K562 (cell line): ENCODE measurements around the gene SFXN2. TPM values are rescaled to one million over a fixed set of nuclear protein-coding genes. Genes with fewer than 3 reads are reported as not detected.

Experiments
- ATAC-seq: fragments of 200-7000 bp; cut with Tn5 transposase; 3 replicates; pipeline ENCODE4 v1.9.1; 2020; ENCODE audit warnings: moderate library complexity
- BruUV-seq: library from RNA; stranded (reverse); fragments of 400-500 nt; replicated peaks from 2 replicates; lab custom pipeline; 2021; lab: Mats Ljungman, UMichigan
- CTCF ChIA-PET: fragments of 300-600 bp; formaldehyde crosslinking; extraction: SDS; loops from one replicate; lab custom pipeline; 2021; ENCODE audit warnings: low intra/inter-chr PET ratio; lab: Yijun Ruan, JAX
- POLR2A ChIA-PET: fragments of 300-600, 350-650 bp; sonication (Branson Sonifier 250); formaldehyde crosslinking; extraction: SDS; loops from one replicate; lab custom pipeline; 2021; ENCODE audit warnings: antibody characterized with exemption, inconsistent platforms; lab: Yijun Ruan, JAX
- DNase-seq, 4 experiments: peaks; one replicate each; pipeline versions ENCODE4 v3.0.0 to v3.0.0-alpha.2; 2011 to 2018; ENCODE audit warnings: low spot score in 3 of 4, mixed read lengths in 3 of 4; ENCODE audit errors: extremely low read depth in 1 of 4
- FAIRE-seq: peaks from 2 replicates; lab custom pipeline; 2011; peaks lifted over from hg19 to GRCh38; lab: Jason Lieb, UNC
- H2AFZ ChIP-seq: 2 replicates; pipeline ENCODE4 v1.6.0; 2011; ENCODE audit warnings: low read depth, low read length, control low read depth, inconsistent platforms
- H3K27ac ChIP-seq: fragments of 200-600 bp; 3 replicates; pipeline ENCODE4 v1.8.0; 2011; ENCODE audit warnings: low read depth, mild to moderate bottlenecking, control low read depth, inconsistent platforms, low read length, moderate library complexity, mixed read lengths; ENCODE audit errors: extremely low read depth
- H3K27me3 ChIP-seq, 2 experiments: fragments of 300-600 bp in 1 of 2; 2 replicates in 1 of 2; 3 replicates in 1 of 2; pipeline versions ENCODE4 v1.6.0 to v1.8.0; 2011; ENCODE audit warnings: inconsistent platforms in 2 of 2, low read length in 2 of 2, mild to moderate bottlenecking in 1 of 2, mixed read lengths in 1 of 2, moderate library complexity in 1 of 2; ENCODE audit not compliant: control insufficient read depth in 2 of 2, insufficient read depth in 2 of 2
- H3K36me3 ChIP-seq: fragments of 300-600 bp; 3 replicates; pipeline ENCODE4 v1.8.0; 2011; ENCODE audit warnings: mild to moderate bottlenecking, low read length, inconsistent platforms; ENCODE audit not compliant: control insufficient read depth, insufficient read depth
- H3K4me1 ChIP-seq, 2 experiments: fragments of 200-600 bp in 1 of 2; replicated peaks in 1 of 2; 2 replicates in 1 of 2; 3 replicates in 1 of 2; pipeline versions ENCODE4 v1.5.1 to v1.8.0; 2011; ENCODE audit warnings: inconsistent platforms in 2 of 2, low read length in 2 of 2, mild to moderate bottlenecking in 1 of 2, mixed read lengths in 1 of 2, moderate library complexity in 1 of 2; ENCODE audit not compliant: control insufficient read depth in 2 of 2, insufficient read depth in 2 of 2
- H3K4me2 ChIP-seq: 2 replicates; pipeline ENCODE4 v1.6.1; 2011; ENCODE audit warnings: low read length, control low read depth, inconsistent platforms, mixed read lengths; ENCODE audit not compliant: insufficient read depth
- H3K4me3 ChIP-seq: fragments of 200-600 bp; sonication (generic), shearing (Covaris generic); 2 replicates; pipeline ENCODE4 v1.5.1; 2016; ENCODE audit warnings: control low read depth, inconsistent platforms
- H3K79me2 ChIP-seq: fragments of 200-600 bp; 3 replicates; pipeline ENCODE4 v1.8.0; 2011; ENCODE audit warnings: low read length, inconsistent platforms; ENCODE audit not compliant: control insufficient read depth, insufficient read depth
- H3K9ac ChIP-seq, 2 experiments: 2 replicates each; pipeline versions ENCODE4 v1.6.0 to v1.6.1; 2011; ENCODE audit warnings: low read depth in 2 of 2, low read length in 2 of 2, control low read depth in 1 of 2, inconsistent platforms in 1 of 2, mild to moderate bottlenecking in 1 of 2, mixed read lengths in 1 of 2; ENCODE audit not compliant: insufficient read depth in 1 of 2
- H3K9me1 ChIP-seq: one replicate; pipeline ENCODE4 v1.6.0; 2011; ENCODE audit warnings: inconsistent platforms, mild to moderate bottlenecking, low read length, moderate library complexity; ENCODE audit not compliant: control insufficient read depth, insufficient read depth
- H3K9me3 ChIP-seq: replicated peaks from 2 replicates; pipeline ENCODE4 v1.5.1; 2011; ENCODE audit warnings: low read depth, low read length, inconsistent platforms; ENCODE audit not compliant: control insufficient read depth, insufficient read depth
- H4K20me1 ChIP-seq: replicated peaks from 2 replicates; pipeline ENCODE4 v1.6.1; 2011; ENCODE audit warnings: low read length, inconsistent platforms, mixed read lengths; ENCODE audit not compliant: control insufficient read depth, insufficient read depth
- BRD9 ChIP-seq: fragments of 450-650 bp; IDR thresholded peaks from 2 replicates; pipeline ENCODE4 v1.6.1; 2018; ENCODE audit warnings: low read depth; ENCODE audit not compliant: partially characterized antibody
- CEBPB ChIP-seq: fragments of 450-650 bp; IDR thresholded peaks from 2 replicates; pipeline ENCODE4 v1.6.1; 2016; ENCODE audit warnings: missing genetic modification characterization, missing compliant biosample characterization
- EGR1 ChIP-seq: fragments of 450-650 bp; conservative IDR thresholded peaks from 2 replicates; pipeline ENCODE4 v1.6.1; 2017; ENCODE audit warnings: mild to moderate bottlenecking
- GTF2F1 ChIP-seq: IDR thresholded peaks from 2 replicates; pipeline ENCODE4 v1.6.1; 2011; ENCODE audit warnings: low read depth, low read length, improper control_type of control experiment
- JUNB ChIP-seq: fragments of 450-650 bp; formaldehyde crosslinking; conservative IDR thresholded peaks from 2 replicates; pipeline ENCODE4 v1.4.0; 2020; ENCODE audit warnings: mild to moderate bottlenecking
- MECOM ChIP-seq: fragments of 250-450 bp; sonication (Bioruptor Pico); IDR thresholded peaks from 2 replicates; pipeline ENCODE4 v1.8.0; 2022; ENCODE audit warnings: inconsistent platforms
- NR2F6 ChIP-seq: fragments of 450-650 bp; formaldehyde crosslinking; IDR thresholded peaks from 2 replicates; pipeline ENCODE4 v1.4.0; 2020; ENCODE audit warnings: mild to moderate bottlenecking
- PRPF4 ChIP-seq: fragments of 200-400 bp; formaldehyde crosslinking; IDR thresholded peaks from one replicate; pipeline ENCODE4 v1.6.1; 2017; ENCODE audit warnings: low read length, low read depth, mild to moderate bottlenecking; ENCODE audit not compliant: insufficient read depth, poor library complexity, severe bottlenecking
- SMARCC2 ChIP-seq: fragments of 450-650 bp; IDR thresholded peaks from 2 replicates; pipeline ENCODE4 v1.6.1; 2017; ENCODE audit warnings: antibody characterized with exemption, moderate library complexity, mild to moderate bottlenecking, low read depth
- TEAD4 ChIP-seq, 2 experiments: sonication (generic) in 1 of 2; formaldehyde crosslinking in 1 of 2; IDR thresholded peaks; 2 replicates each; pipeline versions ENCODE4 v1.6.1 to v1.8.0; 2012 to 2022; ENCODE audit warnings: borderline replicate concordance in 1 of 2, inconsistent platforms in 1 of 2, low read length in 1 of 2, mild to moderate bottlenecking in 1 of 2, missing genetic modification reagents in 1 of 2
- YBX1 ChIP-seq: fragments of 450-650 bp; IDR thresholded peaks from 2 replicates; pipeline ENCODE4 v1.7.1; 2016; ENCODE audit warnings: mild to moderate bottlenecking
- ZFP30 ChIP-seq: fragments of 250-450 bp; sonication (Bioruptor Pico); IDR thresholded peaks from 2 replicates; pipeline ENCODE4 v1.8.0; 2022; ENCODE audit warnings: moderate library complexity, mild to moderate bottlenecking, inconsistent platforms, borderline replicate concordance
- ZFPM2 ChIP-seq: fragments of 250-450 bp; sonication (Bioruptor Pico); IDR thresholded peaks from 2 replicates; pipeline ENCODE4 v1.5.1; 2022; ENCODE audit warnings: mild to moderate bottlenecking
- ZNF384 ChIP-seq: IDR thresholded peaks from 2 replicates; pipeline ENCODE4 v1.6.1; 2012; ENCODE audit warnings: low read depth, low read length, improper control_type of control experiment
- ZNF551 ChIP-seq: fragments of 250-450 bp; sonication (Bioruptor Pico); IDR thresholded peaks from 2 replicates; pipeline ENCODE4 v1.5.0; 2021; ENCODE audit warnings: mild to moderate bottlenecking, moderate library complexity
- ZNF695 ChIP-seq: fragments of 450-650 bp; formaldehyde crosslinking; IDR thresholded peaks from 2 replicates; pipeline ENCODE4 v1.4.0; 2020; ENCODE audit warnings: mild to moderate bottlenecking, moderate library complexity
- ZSCAN29 ChIP-seq: fragments of 450-650 bp; IDR thresholded peaks from 2 replicates; pipeline ENCODE4 v1.6.1; 2017
- WGBS: fragments of 100-300 bp; shearing (Covaris generic); methylation state at CpG from one replicate; pipeline ENCODE4 v1.1.6; 2016; ENCODE audit warnings: low coverage, mixed read lengths; ENCODE audit not compliant: insufficient coverage; ENCODE audit errors: missing lambda C conversion rate; 5-methylcytosine and 5-hydroxymethylcytosine counted together
- in situ Hi-C: fragments of 300-500 bp; cut with MboI; formaldehyde crosslinking; loops from 4 replicates; pipeline ENCODE4 v1.15.0; 2018; ENCODE audit warnings: inconsistent platforms, mixed read lengths
- intact Hi-C: fragments of 100-400 bp; cut with micrococcal nuclease; formaldehyde crosslinking; loops from 2 replicates; pipeline ENCODE4 v1.14.2; 2022
- polyA plus RNA-seq, 8 experiments: library from polyadenylated mRNA; depleted of rRNA in 4 of 8; stranded (reverse) in 5 of 8; unstranded in 3 of 8; fragments of >200 nt; fragmentation: Nextera tagmentation in 2 of 8; fragmentation: Illumina TruSeq in 1 of 8; extraction: Ambion mirVana in 2 of 8; extraction: Trizol in 1 of 8; gene quantifications; 2 replicates each; pipeline versions ENCODE4 v1.2.1 to v1.2.3, GENCODE V29; 2011 to 2014; ENCODE audit warnings: inconsistent platforms in 1 of 8, missing spikeins in 1 of 8
- total RNA-seq, 7 experiments: library from RNA; depleted of rRNA in 6 of 7; stranded (reverse); fragments of >200 nt in 6 of 7; fragmentation: Illumina TruSeq in 2 of 7; extraction: Trizol in 2 of 7; gene quantifications; 2 replicates each; pipeline versions ENCODE4 v1.2.1 to v1.2.3, GENCODE V29; 2011 to 2021; ENCODE audit warnings: low replicate concordance in 1 of 7
- TF ChIP-seq, protein P1 (sequence below), 2 experiments: fragments of 450-650 bp in 1 of 2; IDR thresholded peaks; 2 replicates each; pipeline ENCODE4 v1.6.1; 2011 to 2017; ENCODE audit warnings: low read depth in 2 of 2, antibody characterized with exemption in 1 of 2, borderline replicate concordance in 1 of 2, low read length in 1 of 2, mild to moderate bottlenecking in 1 of 2, mixed read lengths in 1 of 2; ENCODE audit not compliant: control insufficient read depth in 1 of 2

SFXN2 gene
- total and polyA plus RNA-seq, 9 of the 15 experiments (the other 6 are each of a cell fraction or from before 2014, with no cell fraction given), result 7.3 to 23.8 (median 15.7) TPM

DNA sequence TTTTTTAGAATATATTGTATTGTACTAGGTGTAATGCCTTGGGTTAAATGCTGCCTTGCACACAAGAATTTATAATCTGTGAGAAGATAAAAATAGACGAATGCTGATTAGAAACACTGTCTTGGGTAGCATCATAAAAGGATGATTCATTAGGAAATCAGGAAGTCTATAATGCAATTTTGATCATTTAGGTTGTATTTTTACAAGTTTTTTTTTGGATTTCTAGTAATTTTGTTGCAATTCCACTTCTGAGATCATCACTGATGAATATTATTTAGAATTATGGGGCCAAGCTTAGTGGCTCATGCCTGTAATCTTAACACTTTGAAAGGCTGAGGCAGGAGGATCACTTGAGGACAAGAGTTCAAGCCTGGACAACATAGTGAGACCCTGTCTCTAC, 58.9 kb downstream of the SFXN2 start:
- H2AFZ ChIP-seq, result no peak overlapping the region
- TF ChIP-seq BRD9 (no peak), ZSCAN29 (no peak), MECOM (CRISPR knock-in tag) (no peak), JUNB (CRISPR knock-in tag) (no peak), TEAD4 (IDR thresholded peaks at IDR 0.05; ENCODE audit: low read length) (no peak), TEAD4 (CRISPR knock-in tag; IDR thresholded peaks at IDR 0.05; ENCODE audit: borderline replicate concordance) (no peak), YBX1 (no peak), ZNF695 (CRISPR knock-in tag) (no peak), ZNF384 (no peak), ZNF551 (CRISPR knock-in tag) (no peak), EGR1 (no peak), NR2F6 (CRISPR knock-in tag) (no peak), CEBPB (tag) (no peak), ZFPM2 (CRISPR knock-in tag) (no peak), PRPF4 (no peak), SMARCC2 (no peak), ZFP30 (CRISPR knock-in tag) (no peak), GTF2F1 (no peak)
- TF ChIP-seq, protein P1, sequence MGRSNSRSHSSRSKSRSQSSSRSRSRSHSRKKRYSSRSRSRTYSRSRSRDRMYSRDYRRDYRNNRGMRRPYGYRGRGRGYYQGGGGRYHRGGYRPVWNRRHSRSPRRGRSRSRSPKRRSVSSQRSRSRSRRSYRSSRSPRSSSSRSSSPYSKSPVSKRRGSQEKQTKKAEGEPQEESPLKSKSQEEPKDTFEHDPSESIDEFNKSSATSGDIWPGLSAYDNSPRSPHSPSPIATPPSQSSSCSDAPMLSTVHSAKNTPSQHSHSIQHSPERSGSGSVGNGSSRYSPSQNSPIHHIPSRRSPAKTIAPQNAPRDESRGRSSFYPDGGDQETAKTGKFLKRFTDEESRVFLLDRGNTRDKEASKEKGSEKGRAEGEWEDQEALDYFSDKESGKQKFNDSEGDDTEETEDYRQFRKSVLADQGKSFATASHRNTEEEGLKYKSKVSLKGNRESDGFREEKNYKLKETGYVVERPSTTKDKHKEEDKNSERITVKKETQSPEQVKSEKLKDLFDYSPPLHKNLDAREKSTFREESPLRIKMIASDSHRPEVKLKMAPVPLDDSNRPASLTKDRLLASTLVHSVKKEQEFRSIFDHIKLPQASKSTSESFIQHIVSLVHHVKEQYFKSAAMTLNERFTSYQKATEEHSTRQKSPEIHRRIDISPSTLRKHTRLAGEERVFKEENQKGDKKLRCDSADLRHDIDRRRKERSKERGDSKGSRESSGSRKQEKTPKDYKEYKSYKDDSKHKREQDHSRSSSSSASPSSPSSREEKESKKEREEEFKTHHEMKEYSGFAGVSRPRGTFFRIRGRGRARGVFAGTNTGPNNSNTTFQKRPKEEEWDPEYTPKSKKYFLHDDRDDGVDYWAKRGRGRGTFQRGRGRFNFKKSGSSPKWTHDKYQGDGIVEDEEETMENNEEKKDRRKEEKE (IDR thresholded peaks at IDR 0.05; ENCODE audit: borderline replicate concordance in 1 of 2, control insufficient read depth in 1 of 2, low read depth in 2 of 2, low read length in 1 of 2), result no peak
- DNase-seq (no peak), ATAC-seq (no peak), FAIRE-seq (no peak)
- no peak overlapping the region for H3K4me2 ChIP-seq
- 29% methylated on average over 1 of the region's 1 CpG for WGBS
- no peaks in the 10 kb centered on the region for H3K9me1 ChIP-seq
- H4K20me1 ChIP-seq, result no peaks in the 10 kb centered on the region
- in situ Hi-C loops, result no loop called here
- no peak overlapping the region for H3K9ac ChIP-seq
- no peaks in the 10 kb centered on the region for H3K36me3 ChIP-seq
- ChIA-PET CTCF (no interaction called here), POLR2A (no interaction called here)
- H3K4me3 ChIP-seq, result no peak overlapping the region
- H3K9me3 ChIP-seq, result no peaks in the 10 kb centered on the region
- no peak overlapping the region for H3K27ac ChIP-seq
- H3K4me1 ChIP-seq, result peaks cover 34 to 49% of the 10 kb centered on the region in 2 experiments
- BruUV-seq, result no TSS peak
- no peaks in the 10 kb centered on the region for H3K27me3 ChIP-seq
- peaks cover 40% of the 10 kb centered on the region; the same call in 2 of the 3 replicates for H3K79me2 ChIP-seq
- intact Hi-C loops, result no loop called here
